Activated T-cell treated with anti-CD3 and anti-CD28 coated beads, Interleukin-2, amount 50 U/mL, for 1 hour (primary cell): ENCODE measurements around the gene OSM.
A peak's percentile ranks its signal among the peaks of the same experiment; 100 is the strongest.

ENCODE experiments used
- DNase-seq: peaks from one replicate; pipeline ENCODE4 v3.0.0-alpha.2; 2020

OSM gene

GRCh38 chr22:30261134-30261533 is 5.5 kb downstream of the OSM start:
- no peak for DNase-seq

- no peak for DNase-seq
Observed at GRCh38 chr22:30260682-30261081, 6.0 kb downstream of the OSM start.

GRCh38 chr22:30260276-30260675 is 6.4 kb downstream of the OSM start:
- no peak for DNase-seq

- no peak for DNase-seq
Observed at GRCh38 chr22:30254314-30254713, 12.3 kb downstream of the OSM start.

GRCh38 chr22:30253205-30253852 is 13.3 kb downstream of the OSM start:
- no peak for DNase-seq

GRCh38 chr22:30252411-30253204 is 14.0 kb downstream of the OSM start:
- no peak for DNase-seq

GRCh38 chr22:30251711-30252110 is 14.9 kb downstream of the OSM start:
- no peak for DNase-seq

GRCh38 chr22:30250661-30251267 is 15.9 kb downstream of the OSM start:
- no peak for DNase-seq

- no peak for DNase-seq
Observed at GRCh38 chr22:30250039-30250565, 16.5 kb downstream of the OSM start.

- DNase-seq: no peak
Observed at GRCh38 chr22:30249049-30250038, 17.3 kb downstream of the OSM start.

- no peak for DNase-seq
Observed at GRCh38 chr22:30248484-30248883, 18.2 kb downstream of the OSM start.

- DNase-seq: no peak
Observed at GRCh38 chr22:30247974-30248373, 18.7 kb downstream of the OSM start.

GRCh38 chr22:30247561-30247960 is 19.1 kb downstream of the OSM start:
- no peak for DNase-seq

- DNase-seq: peak; percentile 35
Observed at GRCh38 chr22:30246814-30247376, 19.8 kb downstream of the OSM start.

- peak; percentile 62 for DNase-seq
Observed at GRCh38 chr22:30245985-30246813, 20.5 kb downstream of the OSM start, which contains the start of gene LIF. LIF (minus strand) TSS chr22:30246759; CDS start chr22:30246695, 64 bp downstream.

- DNase-seq: no peak
Observed at GRCh38 chr22:30245181-30245984, 21.3 kb downstream of the OSM start.

- no peak for DNase-seq
Observed at GRCh38 chr22:30244641-30245040, 22.0 kb downstream of the OSM start.

- no peak for DNase-seq
Observed at GRCh38 chr22:30244066-30244465, 22.6 kb downstream of the OSM start.

- no peak for DNase-seq
Observed at GRCh38 chr22:30243661-30244060, 23.0 kb downstream of the OSM start.
